Adrenal gland (tissue), 12 donors: ENCODE data around the gene ANKS1B. TPM values are rescaled to one million over a fixed set of nuclear protein-coding genes. Genes with fewer than 3 reads are reported as not detected.

Source experiments
- DNase-seq, 7 donors: peaks; one replicate each; pipeline ENCODE4 v3.0.0-alpha.2; 2019 to 2020
- H3K27ac ChIP-seq, 5 donors: fragments of 200-600 bp; sonication (generic) in 4 of 5; 1 replicate in 3 of 5; 2 replicates in 2 of 5; pipeline versions ENCODE4 v1.5.1 to v1.8.0; 2016 to 2020; ENCODE audit warnings: mild to moderate bottlenecking in 1 of 5
- H3K27me3 ChIP-seq: fragments of 200-600 bp; 2 replicates; pipeline ENCODE4 v1.8.0; 2021
- H3K36me3 ChIP-seq, 2 donors: fragments of 200-600 bp; replicated peaks in 1 of 2; 1 replicate in 1 of 2; 2 replicates in 1 of 2; pipeline versions ENCODE4 v1.5.1 to v1.8.0; 2018 to 2022
- H3K4me1 ChIP-seq, 2 donors: fragments of 200-600 bp; replicated peaks in 1 of 2; 1 replicate in 1 of 2; 2 replicates in 1 of 2; pipeline versions ENCODE4 v1.5.1 to v1.8.0; 2018 to 2021
- H3K4me3 ChIP-seq, 4 donors: fragments of 200-600 bp; sonication (generic) in 3 of 4; one replicate each; pipeline ENCODE4 v1.5.1; 2016 to 2018
- H3K9me3 ChIP-seq, 3 donors: fragments of 200-600 bp; sonication (generic) in 1 of 3; replicated peaks in 1 of 3; 1 replicate in 2 of 3; 2 replicates in 1 of 3; pipeline versions ENCODE4 v1.5.1 to v1.8.0; 2016 to 2021
- POLR2A ChIP-seq, 2 donors: fragments of 450-650 bp; IDR thresholded peaks; one replicate each; pipeline ENCODE4 v1.6.1; 2017; ENCODE audit warnings: antibody characterized with exemption in 2 of 2, mild to moderate bottlenecking in 2 of 2, moderate library complexity in 1 of 2
- WGBS, 4 donors: extraction: QIAGEN DNeasy Blood & Tissue Kit in 2 of 4; methylation state at CpG; one replicate each; pipeline versions ENCODE4 v1.1.5 to v1.1.7; 2013 to 2017; 5-methylcytosine and 5-hydroxymethylcytosine counted together
- intact Hi-C, 2 donors: fragments of 100-400 bp; cut with DNase I; formaldehyde crosslinking; loops; one replicate each; pipeline versions ENCODE4 v1.14.1 to v1.15.0; 2022 to 2023
- polyA plus RNA-seq, 3 donors: library from polyadenylated mRNA; stranded (reverse); fragments of 200-250 nt in 2 of 3; fragments of 350-450 nt in 1 of 3; fragmentation: Illumina TruSeq in 1 of 3; extraction: RNeasy Lipid Tissue Mini Kit (QIAGEN cat#74804) in 1 of 3; gene quantifications; one replicate each; pipeline ENCODE4 v1.2.3, GENCODE V29; 2013 to 2014
- total RNA-seq, 9 donors: library from RNA; depleted of rRNA in 4 of 9; stranded (reverse); fragments of >200 nt in 4 of 9; fragments of 120-200 nt in 1 of 9; fragmentation: NEBNext Ultra II Directional in 1 of 9; extraction: Animal tissue kit (Norgen Biotek cat#: 25700) in 1 of 9; gene quantifications; one replicate each; pipeline versions ENCODE4 v1.1.0 to v1.2.4, GENCODE V29; 2013 to 2023
- TF ChIP-seq, protein P1 (sequence below), 6 experiments: fragments of 450-650 bp in 4 of 6; fragments of 200-600 bp in 2 of 6; sonication (generic) in 1 of 6; IDR thresholded peaks; 1 replicate in 5 of 6; 2 replicates in 1 of 6; pipeline versions ENCODE4 v1.5.1 to v1.8.0; 2016 to 2021; ENCODE audit warnings: antibody characterized with exemption in 6 of 6, mild to moderate bottlenecking in 2 of 6, moderate library complexity in 1 of 6
- donor health status: healthy with polysubstance abuse.
- donor health status: Bipolar disorder and iron deficiency.
- donor health status: DM: yes; HTN: yes; CAD: no.
- donor health status: DM: no; HTN: no; CAD: no.
- donor health status: DM: no; HTN: no; CAD: no.
- donor health status: DM: yes; HTN: yes; CAD: no.

ANKS1B gene
- total and polyA plus RNA-seq, 12 donors: 1.3 to 28.1 (median 8.0) TPM

DNA sequence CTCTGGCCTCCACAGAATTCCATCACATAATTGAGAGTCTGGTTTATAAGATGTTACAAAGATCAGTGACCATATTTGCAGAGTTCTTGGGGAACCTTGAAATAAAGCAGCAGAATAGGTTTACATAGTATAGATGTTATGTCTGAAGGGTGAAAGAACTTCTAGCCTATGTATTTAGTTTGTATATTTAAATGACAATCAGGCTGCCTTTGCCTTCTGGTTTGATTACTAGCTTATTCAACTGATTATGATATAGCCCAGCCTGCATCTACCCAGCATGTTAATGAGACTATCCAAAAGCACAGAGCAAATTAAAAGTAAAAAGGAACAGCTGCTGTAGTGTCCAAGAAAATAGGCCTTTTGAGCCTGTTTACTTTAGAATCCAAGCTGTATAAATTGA is 1254.3 kb downstream of the ANKS1B start:
- TF ChIP-seq POLR2A (IDR thresholded peaks at IDR 0.05): no peak
- no peaks in the 10 kb centered on the region for H3K9me3 ChIP-seq
- intact Hi-C loops: no loop called here
- no peak for DNase-seq
- no peak overlapping the region for H3K27ac ChIP-seq
- no peaks in the 10 kb centered on the region for H3K27me3 ChIP-seq
- H3K36me3 ChIP-seq: peaks cover 0 to 10% of the 10 kb centered on the region in 2 donors
- H3K4me3 ChIP-seq: no peak overlapping the region
- H3K4me1 ChIP-seq: peaks cover 0 to 4% of the 10 kb centered on the region in 2 donors

DNA sequence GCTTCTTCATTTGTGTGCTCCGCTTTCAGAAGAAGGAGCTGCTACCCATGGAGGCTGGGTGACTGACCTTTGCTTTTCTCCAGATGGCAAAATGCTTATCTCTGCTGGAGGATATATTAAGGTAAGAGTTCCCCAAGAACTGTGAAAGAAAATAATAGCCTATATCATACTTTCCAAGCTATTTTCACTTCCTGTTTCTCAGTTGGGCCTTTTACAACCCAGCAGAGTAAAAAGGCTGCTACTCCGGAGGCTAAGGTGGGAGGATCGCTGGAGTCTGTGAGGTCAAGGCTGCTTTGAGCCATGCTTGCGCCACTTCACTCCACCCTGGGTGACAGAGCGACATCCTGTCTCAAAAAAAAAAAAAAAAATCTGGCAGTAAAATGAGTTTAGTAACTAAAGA is 1257.5 kb downstream of the ANKS1B start:
- H3K27me3 ChIP-seq: no peaks in the 10 kb centered on the region
- TF ChIP-seq POLR2A (IDR thresholded peaks at IDR 0.05): no peak
- TF ChIP-seq, protein P1, sequence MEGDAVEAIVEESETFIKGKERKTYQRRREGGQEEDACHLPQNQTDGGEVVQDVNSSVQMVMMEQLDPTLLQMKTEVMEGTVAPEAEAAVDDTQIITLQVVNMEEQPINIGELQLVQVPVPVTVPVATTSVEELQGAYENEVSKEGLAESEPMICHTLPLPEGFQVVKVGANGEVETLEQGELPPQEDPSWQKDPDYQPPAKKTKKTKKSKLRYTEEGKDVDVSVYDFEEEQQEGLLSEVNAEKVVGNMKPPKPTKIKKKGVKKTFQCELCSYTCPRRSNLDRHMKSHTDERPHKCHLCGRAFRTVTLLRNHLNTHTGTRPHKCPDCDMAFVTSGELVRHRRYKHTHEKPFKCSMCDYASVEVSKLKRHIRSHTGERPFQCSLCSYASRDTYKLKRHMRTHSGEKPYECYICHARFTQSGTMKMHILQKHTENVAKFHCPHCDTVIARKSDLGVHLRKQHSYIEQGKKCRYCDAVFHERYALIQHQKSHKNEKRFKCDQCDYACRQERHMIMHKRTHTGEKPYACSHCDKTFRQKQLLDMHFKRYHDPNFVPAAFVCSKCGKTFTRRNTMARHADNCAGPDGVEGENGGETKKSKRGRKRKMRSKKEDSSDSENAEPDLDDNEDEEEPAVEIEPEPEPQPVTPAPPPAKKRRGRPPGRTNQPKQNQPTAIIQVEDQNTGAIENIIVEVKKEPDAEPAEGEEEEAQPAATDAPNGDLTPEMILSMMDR (IDR thresholded peaks at IDR 0.05): no peak
- H3K27ac ChIP-seq: no peak overlapping the region
- WGBS, 4 donors: 70 to 74% (median 72%) methylated on average over 5 of the region's 5 CpGs
- peaks cover 0 to 11% of the 10 kb centered on the region in 2 donors for H3K4me1 ChIP-seq
- intact Hi-C loops: no loop called here
- H3K36me3 ChIP-seq: peaks cover 0 to 10% of the 10 kb centered on the region in 2 donors
- no peak overlapping the region for H3K4me3 ChIP-seq
- H3K9me3 ChIP-seq: no peaks in the 10 kb centered on the region
- no peak for DNase-seq

GRCh38 chr12:98725476-98726247 is 1259.1 kb downstream of the ANKS1B start:
- Histone ChIP-seq H3K9me3 (no peaks in the 10 kb centered on the region), H3K27ac (peak overlapping the region in 1 of 5 donors; percentile 6), H3K36me3 (peaks cover 0 to 10% of the 10 kb centered on the region in 2 donors), H3K4me3 (no peak overlapping the region), H3K4me1 (peaks cover 0 to 11% of the 10 kb centered on the region in 2 donors), H3K27me3 (no peaks in the 10 kb centered on the region)
- peak; percentile 48 to 68 (median 59) for DNase-seq
- 45 to 60% (median 51%) methylated on average over 5 of the region's 5 CpGs for WGBS, 4 donors
- intact Hi-C loops: no loop called here
- TF ChIP-seq, protein P1 (IDR thresholded peaks at IDR 0.05): peak in 4 of 6 experiments; percentile 20 to 47 (median 40)
- no peak for TF ChIP-seq POLR2A (IDR thresholded peaks at IDR 0.05)

- TF ChIP-seq, protein P1 (IDR thresholded peaks at IDR 0.05): no peak
- TF ChIP-seq POLR2A (IDR thresholded peaks at IDR 0.05): no peak
- 60 to 70% (median 66%) methylated on average over 5 of the region's 5 CpGs for WGBS, 4 donors
- intact Hi-C loops: no loop called here
Observed at GRCh38 chr12:98724384-98725155, 1260.2 kb downstream of the ANKS1B start.

More at GRCh38 chr12:98724384-98725155, 1260.2 kb downstream of the ANKS1B start:
- Histone ChIP-seq H3K27ac (peak overlapping the region in 1 of 5 donors; percentile 6), H3K27me3 (no peaks in the 10 kb centered on the region), H3K36me3 (peaks cover 0 to 7% of the 10 kb centered on the region in 2 donors), H3K4me3 (no peak overlapping the region), H3K4me1 (peaks cover 0 to 11% of the 10 kb centered on the region in 2 donors), H3K9me3 (no peaks in the 10 kb centered on the region)
- no peak for DNase-seq
